ENCODE data around the gene ROBO1.

ROBO1 gene

DNA sequence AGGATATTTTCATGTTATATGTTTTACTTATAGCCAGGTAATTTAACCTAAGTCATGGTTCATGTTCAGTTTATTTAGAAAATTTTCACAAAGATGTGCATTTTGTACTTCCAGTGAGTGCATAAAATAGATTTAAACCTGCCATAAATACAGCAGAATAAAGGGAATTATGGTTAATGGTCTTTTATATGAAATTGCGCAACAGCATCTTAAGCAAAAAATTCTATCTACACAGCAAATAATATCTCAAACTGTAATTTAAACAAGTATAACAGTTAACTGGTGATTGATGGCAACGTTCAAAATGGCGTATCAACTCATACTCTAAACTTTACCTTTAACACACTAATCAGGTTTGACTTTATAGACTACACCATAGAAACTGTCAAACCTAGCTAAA, 97.6 kb downstream of the ROBO1 start:
- no peak for DNase-seq (ENCODE audit: low spot score)

DNA sequence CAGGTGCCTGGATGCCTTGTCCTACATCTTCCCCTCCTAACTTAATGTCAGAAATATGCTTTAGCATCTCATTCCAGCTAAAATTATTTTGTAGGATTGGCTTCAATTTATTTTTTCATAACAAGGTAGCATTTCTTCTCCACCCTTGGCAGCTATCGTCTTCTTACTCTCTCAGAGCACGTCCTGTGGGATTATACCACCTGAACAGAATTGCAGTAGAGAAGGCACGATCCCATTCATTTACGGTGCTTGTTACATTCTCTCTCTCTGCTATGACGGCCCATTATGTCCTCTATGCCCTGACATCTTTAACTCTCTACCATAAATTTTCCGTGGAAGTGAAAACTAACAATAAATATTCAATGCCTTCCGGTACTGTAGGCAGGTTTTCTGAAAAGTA, 103.3 kb downstream of the ROBO1 start:
- DNase-seq (ENCODE audit: low spot score): no peak

DNA sequence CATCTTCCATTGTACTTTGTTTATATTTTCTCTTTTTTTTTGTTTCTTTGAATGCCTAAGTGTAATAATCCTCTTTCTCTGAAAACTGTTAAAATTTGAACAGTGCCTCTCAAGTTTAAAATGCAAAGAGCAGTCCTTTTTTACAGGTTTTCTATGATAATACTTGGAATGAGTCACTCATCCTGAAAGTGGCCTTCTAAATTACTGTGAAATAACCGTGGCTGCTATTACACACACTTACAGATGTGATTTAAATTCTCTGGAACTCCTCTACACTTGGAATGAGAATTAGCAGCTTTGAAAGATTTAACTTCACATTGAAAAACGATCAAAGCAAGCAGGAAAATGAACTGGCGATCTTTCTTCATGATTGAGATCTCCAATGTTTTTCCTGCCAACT, 105.9 kb downstream of the ROBO1 start:
- no peak for DNase-seq (ENCODE audit: low spot score)

DNA sequence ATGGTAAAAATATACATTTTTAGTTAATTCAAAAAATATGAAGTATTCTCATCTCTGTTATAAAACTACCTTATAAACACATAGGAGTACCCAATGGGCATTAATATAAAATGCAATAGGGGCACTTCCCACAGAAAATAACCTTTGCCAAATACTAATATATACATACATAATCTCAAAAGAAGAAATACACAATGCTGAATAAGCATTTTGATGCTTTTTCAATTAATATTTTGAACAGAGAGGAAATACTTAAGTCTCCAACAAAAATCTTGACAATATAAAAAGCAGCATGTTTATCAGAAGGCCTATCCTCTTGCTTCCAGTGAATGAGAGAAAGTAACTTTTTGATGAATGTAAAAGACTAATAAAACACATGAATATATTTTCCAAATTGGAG, 110.7 kb downstream of the ROBO1 start:
- DNase-seq (ENCODE audit: low spot score): no peak

DNA sequence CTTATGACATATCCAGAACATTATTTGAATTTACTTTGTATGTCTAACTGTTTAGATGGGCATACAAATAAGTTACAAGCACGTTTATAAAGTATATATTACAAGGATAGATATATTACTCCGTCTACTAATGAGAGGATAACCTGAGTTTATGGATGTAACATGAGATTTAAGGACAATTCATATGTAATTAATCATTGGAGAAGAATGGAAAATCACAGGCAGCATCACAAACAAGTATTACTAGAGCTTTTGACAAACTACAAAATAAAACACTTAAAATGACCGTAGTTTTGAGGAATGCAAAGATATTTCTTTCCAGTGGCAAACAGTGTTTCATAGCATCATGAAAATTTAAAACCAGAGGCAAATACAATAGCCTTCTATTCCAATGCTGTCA, 113.8 kb downstream of the ROBO1 start:
- no peak for DNase-seq (ENCODE audit: low spot score)

DNA sequence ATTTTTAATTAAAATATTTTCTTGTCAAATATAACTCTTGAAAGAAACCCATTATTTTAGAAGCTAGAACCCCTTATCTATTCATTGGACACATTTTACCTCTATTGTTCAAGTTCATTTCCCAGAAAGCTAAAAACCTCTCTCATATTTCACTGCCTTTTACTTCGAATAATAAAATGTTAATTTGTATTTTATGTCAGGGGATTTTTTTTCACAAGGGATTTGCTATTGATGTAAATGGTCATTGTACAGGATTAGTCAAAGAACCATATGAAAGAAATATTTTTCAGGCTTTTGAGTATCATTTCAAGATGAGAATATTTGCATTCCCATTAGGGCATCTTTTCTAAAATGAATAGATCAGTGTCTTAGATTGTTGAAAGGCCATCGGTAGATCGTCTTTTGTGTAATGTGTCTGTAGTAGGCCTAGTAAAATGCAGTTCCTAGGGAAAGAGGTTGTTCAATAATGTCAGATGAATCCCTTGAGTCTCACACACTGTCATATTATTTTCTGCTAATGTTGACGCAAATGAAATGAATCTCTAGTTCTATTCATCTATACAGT, 114.5 kb downstream of the ROBO1 start:
- DNase-seq (ENCODE audit: low spot score): no peak

DNA sequence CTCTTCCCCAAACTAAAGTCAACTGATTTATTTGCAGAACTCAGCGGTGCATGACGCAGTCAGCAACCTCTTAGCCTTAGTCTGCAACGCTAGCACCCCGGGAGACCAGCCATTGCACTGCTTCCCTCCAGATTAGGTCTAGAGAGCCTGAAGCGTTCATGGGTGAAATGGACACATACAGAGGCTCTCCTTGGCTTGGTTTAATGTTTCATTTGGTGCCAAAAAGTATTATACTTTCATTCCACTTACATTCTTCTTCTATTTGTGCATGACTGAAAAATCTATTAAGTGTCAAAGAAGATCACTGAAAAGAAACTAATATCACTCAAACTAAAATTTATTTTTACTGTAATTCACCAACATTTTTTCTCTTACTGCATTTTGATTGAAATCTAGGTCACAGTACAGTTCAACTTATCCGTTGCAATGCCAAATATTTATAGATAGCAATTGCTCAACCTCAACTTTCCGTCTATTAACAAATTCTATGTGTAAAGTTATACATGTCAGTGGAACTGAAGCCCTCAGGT, 116.2 kb downstream of the ROBO1 start:
- DNase-seq (ENCODE audit: low spot score): no peak

DNA sequence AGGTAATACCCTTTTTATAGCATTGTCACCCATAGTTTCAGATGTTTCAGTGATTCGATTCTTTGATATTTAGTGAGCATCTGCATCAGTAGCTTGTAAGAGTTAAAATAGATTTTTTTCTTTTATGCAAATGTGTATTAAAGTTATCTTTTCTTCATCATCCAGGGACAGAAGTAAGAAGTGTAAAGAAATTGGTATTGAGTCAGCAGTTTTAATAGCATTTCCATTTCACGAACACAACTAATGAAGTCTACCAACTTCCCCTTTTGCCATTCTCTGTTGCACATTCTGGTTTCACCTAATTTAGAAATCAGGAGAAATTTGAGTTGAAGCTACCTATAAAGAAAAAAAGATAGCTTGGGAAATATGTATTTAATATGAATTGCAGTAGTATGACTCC, 127.9 kb downstream of the ROBO1 start:
- DNase-seq (ENCODE audit: low spot score): no peak

DNA sequence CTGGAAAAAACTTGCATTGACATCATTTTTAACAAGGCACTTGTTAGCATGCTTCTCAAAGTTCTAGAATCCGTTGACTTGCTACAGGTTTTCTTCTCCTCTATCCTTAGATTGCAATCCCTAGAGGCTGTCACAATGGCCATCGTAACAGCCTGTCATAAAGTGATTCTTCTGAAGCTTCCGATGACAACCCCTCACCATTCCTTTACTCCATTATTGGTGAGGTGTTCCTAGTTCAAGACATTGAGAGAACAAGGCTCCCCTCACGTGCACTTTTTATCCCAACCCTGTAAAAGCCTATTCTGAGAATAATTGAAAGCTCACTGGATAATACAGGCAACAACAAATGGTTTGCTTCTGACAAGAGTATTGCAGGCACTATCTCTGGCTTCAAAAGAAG, 131.4 kb downstream of the ROBO1 start:
- no peak for DNase-seq (ENCODE audit: low spot score)

DNA sequence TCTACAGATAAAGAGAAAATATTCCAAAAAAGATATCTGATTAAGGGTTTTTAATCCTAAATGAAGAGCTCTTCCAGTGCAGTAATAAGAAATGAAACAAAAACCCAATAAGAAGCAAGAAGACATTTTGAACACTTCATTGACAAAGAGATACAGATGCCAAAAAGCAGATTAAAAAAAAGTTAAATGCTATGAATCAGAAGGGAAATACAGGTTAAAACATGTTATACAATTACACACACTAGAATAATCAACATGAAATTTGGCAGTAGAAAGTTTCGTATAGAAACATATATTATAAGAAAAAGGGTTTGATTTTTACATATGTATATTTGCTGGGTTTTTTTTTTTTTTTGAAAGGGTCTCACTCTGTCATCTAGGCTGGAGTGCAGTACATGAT, 135.0 kb downstream of the ROBO1 start:
- no peak for DNase-seq (ENCODE audit: low spot score)

DNA sequence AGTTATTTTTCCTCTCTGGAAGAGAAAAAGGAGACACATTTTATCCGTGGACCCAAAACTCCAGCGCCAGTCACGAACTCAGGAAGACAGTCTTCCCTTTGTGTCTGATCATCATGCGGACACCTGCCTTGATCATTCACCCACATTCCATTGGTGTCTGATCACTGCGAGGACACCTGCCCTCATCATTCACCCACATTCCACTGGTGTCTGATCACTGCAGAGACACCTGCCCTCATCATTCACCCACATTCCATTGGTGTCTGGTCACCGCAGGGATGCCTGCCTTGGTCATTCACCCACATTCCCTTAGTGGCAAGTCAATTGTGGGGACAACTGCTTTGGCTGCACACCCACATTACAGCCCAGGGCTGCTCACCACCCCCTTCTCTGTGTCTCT, 148.9 kb downstream of the ROBO1 start:
- DNase-seq (ENCODE audit: low spot score): no peak

DNA sequence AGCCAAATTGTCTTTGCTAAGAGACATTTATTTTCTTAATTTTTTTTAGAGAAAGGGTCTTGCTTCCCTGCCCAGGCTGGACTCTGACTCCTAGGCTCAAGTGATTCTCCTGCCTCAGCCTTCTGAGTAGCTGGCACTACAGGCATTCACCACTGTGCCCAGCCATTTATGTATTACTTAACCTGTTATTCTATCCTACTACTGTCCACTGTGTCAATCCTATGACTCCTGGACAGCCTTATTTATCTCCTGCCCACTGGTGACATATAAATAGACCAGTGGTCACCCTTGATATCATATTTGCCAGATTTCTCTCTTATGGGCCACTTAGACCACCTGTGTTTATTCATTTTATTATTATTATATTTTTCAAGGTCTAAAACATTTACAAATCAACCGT, 161.4 kb downstream of the ROBO1 start:
- no peak for DNase-seq (ENCODE audit: low spot score)

DNA sequence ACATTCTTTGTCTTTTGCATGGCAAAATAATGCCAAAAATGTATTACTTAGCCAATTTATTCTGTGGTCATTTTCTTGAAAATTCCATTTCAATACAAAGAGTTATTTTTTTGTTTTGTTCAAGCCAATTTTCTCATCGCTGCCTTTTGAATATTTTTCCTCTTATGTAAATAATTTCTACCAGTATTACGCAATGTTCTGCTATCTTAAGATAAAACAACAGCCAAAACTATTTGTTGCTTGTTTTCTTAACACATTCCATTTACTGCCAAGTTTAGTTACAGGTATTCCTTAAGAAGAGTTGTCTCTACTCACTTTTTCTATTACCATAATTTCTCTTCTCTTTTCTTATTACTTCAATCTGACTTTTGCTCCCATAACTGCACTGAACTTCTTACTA, 163.1 kb downstream of the ROBO1 start:
- no peak for DNase-seq (ENCODE audit: low spot score)

DNA sequence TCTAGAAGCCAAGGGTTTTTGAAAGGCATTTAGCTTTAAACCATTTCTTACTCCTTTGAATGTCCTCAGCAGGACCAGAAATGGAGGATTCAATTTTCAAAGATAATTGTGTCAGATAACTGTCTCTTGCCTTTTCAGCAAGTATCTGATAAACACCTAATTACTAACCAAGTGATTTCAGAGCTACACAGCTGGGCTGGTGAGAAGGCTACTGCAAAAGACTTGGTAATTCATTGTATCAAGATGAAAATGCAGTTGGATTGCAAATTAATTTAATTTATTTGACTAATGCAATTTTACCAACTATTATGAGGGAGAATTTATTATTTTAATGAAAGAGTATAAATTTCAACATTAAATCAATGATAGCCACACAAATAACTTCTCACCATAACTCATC, 165.4 kb downstream of the ROBO1 start:
- no peak for DNase-seq (ENCODE audit: low spot score)

DNA sequence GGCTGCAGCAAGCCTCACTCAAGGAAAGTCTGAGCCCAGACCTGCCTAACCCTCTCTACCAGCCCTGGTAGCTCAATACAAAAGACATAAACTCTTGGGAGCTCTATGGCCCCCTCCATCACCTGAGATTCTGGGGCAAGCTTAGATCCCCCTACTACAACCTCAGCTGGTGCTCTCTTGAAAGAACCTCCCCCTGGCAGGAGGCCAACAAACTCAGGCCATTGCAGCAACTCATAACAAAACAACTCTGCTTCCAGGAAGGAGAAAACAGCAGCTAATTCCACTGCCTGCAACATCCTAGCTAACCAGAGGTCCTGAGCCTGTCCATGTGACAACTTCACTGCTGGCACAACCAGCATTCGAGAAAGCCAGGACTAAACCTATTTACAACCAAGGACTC, 169.2 kb downstream of the ROBO1 start:
- no peak for DNase-seq (ENCODE audit: low spot score)

DNA sequence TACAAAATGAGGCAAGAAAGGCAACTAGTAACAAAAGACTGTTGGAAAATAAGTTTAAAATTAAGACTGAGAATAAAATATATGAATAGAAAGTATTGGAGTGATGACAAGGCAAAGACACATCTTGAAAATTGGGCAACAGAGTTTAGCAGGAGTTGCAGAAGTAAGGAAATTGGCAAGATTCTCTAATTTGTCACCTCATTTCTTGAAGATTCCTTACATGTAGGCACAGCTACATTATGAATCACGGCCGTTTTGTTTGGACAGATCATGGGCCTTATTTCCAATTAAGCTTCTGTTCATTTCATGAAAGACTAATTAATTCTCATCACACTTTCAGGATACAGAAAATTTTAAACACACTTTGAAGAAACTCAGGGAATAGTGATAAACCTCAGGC, 170.1 kb downstream of the ROBO1 start:
- DNase-seq (ENCODE audit: low spot score): no peak

DNA sequence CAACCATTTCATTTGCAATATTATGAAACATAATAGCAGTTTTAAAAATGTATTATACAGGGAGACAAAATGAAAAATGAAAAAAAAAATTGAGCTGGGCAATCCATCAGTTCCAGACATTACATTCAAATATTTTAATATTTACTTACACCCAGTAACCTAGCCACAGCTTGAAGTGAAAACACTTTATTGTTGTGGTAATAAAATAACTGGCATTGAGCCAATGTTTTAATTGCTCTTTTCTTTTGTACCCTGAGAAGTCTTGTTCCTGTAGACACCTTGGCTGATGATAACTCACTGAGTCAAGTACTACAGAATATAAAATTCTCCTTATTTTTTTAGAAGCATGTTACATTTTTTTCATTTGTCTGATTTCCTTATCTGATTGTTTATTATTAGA, 180.6 kb downstream of the ROBO1 start:
- DNase-seq (ENCODE audit: low spot score): no peak

DNA sequence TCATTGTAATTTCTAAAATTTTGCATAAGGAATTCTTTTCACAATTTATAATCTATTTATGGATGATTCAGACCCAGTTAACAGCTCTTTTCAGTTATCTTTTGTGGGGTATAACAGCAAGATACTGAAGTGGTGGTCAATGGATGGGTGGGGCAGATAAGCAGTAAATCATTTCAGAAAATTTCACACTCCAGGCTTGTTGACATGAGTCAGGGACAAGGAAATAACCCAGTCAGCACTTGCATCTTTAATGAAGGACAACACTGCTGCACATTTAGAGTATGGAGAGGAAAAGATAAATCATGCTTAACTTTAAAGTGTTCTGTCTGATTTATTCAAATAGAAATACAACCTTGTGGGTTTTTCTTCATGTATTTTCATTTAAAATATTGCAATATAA, 181.6 kb downstream of the ROBO1 start:
- DNase-seq (ENCODE audit: low spot score): no peak

DNA sequence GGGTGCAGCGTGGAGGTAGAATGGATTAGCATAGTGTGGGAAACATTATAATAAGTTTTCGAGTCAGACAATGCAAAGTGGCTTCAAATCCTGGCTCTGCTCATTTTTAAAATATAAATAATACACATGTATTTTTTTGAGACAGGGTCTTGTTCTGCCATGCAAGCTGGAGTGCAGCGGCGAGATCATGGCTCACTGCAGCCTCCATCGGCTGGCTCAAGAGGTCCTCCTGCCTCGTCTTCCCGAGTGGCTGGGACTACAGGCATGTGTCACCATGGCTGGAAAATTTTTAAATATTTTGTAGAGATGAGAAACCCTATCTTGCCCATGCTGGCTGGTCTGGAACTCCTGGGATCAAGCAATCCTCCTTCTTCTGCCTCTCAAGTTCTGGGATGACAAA, 194.9 kb downstream of the ROBO1 start:
- DNase-seq (ENCODE audit: low spot score): no peak

DNA sequence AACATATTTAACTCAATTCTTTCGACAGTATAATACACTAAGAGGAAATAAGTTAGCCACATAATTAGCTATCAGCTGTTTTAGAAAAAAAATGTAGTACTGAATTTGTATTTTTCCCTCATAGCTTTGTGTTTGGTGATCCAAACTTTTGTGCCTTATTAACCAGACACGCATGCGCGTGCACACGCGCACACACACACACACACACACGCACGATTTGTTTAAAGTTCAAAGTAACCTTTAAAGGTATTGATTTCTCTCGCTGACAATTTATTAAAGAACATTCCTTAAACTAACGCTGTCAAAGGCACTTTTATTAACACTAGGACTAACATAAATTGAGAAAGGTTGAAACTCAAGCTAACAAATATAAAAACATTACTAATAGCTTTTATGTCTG, 198.9 kb downstream of the ROBO1 start:
- no peak for DNase-seq (ENCODE audit: low spot score)

DNA sequence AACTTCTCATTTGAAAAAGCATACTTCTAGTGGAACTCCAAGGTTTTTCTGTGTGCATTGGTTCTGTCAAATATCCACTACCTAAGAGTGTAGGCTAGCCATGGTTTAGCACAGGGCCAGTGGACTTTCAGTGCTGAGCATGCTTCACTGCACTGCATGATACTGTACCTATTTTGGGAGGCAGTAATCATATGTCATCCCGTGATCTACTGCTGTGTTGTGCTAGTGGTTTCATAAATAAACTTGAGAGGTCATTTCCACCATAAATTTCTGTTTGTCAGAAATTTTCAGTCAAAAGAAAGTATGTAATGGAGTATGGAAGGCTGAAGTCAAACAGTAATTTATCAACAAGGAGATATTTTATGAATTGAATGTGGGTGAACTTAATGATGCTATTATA, 203.6 kb downstream of the ROBO1 start:
- DNase-seq (ENCODE audit: low spot score): no peak

DNA sequence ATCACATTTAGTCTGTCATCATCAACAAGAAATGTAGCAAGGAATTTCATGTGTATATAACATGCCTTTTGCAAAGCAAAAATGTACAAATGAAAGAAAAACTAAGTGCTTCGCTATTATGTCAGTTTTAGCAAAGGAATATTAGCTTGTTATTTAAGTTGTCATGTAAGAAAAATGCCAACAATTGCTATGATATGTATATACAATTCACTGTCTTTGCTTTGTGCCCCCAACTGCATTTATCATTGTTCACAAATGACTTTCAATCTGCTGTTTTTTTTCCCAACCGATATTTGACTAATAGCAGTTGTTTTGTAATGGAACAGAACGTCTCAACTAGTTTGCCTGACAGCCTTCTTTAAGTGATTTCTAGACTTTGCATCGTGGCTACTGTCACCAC, 207.1 kb downstream of the ROBO1 start:
- no peak for DNase-seq (ENCODE audit: low spot score)

DNA sequence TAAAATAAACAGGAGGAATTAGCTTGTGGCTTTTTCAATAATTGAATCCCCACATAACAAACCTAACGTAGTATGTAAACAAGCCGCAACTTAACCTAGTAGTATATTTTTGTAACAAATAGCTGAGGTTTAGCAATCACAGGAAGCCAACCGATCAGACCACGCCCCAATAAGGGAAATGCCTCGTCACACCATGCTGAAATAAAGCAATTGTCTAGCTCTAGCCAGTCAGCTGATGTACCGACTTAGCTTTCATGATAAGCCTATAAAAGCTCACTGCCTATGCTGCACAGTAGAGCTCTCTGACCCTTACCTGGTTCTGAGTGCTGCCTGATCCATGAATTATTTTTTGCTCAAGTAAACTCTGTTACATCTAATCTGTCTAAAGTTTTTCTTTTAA, 208.9 kb downstream of the ROBO1 start:
- no peak for DNase-seq (ENCODE audit: low spot score)

DNA sequence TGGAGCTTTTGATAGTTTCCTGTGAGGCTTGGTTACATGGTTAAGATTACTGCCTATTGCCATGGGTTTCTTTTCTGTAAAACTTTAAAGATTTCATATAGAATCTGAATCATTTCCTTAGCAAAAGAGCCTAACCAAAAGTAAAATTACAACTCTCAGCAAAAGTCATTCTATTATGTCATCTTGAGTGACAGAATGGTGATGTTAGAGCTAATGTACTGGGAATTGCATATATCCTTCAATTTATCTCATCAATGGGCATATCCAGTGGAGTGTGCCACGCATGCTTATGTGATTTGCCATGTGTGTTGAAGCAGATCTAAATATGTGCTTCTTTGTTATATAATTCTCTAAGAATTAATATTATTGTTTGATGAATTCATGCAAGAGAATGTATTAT, 212.1 kb downstream of the ROBO1 start:
- no peak for DNase-seq (ENCODE audit: low spot score)

DNA sequence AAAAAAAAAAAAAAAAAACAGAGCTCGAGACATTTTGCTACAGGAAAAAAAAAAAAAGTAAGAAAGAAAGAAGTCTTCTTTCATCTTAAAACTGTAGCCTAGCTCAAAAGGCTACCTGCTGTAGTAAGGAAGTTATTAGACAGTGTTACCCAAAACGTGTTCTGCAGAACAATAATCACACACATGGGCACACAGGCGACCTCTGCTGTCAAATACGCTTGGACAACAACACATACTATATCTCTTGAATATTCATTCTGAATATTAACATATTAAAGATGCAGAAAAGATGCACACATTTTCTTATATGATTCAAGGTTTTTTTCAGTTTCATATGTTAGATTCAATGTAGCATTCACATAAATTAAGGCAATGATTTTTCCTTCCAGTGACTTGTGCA, 215.8 kb downstream of the ROBO1 start:
- DNase-seq (ENCODE audit: low spot score): no peak

All from LoVo (cell line).